HepG2 (cell line): ENCODE measurements around the gene INO80B. TPM values are rescaled to one million over a fixed set of nuclear protein-coding genes. Genes with fewer than 3 reads are reported as not detected.
A peak's percentile ranks its signal among the peaks of the same experiment; 100 is the strongest.

ENCODE experiments used
- AKNA ChIP-seq: sonication (generic); formaldehyde crosslinking; IDR thresholded peaks from 2 replicates; pipeline ENCODE4 v1.4.0; 2020; ENCODE audit warnings: missing genetic modification reagents, borderline replicate concordance
- ARHGAP35 ChIP-seq: sonication (generic); formaldehyde crosslinking; IDR thresholded peaks from 2 replicates; pipeline ENCODE4 v1.9.0; 2022; ENCODE audit warnings: mild to moderate bottlenecking, inconsistent platforms, moderate library complexity, missing genetic modification reagents, borderline replicate concordance
- ARID2 ChIP-seq: sonication (generic); formaldehyde crosslinking; IDR thresholded peaks from 2 replicates; pipeline ENCODE4 v1.8.1; 2022; ENCODE audit warnings: mild to moderate bottlenecking, missing genetic modification reagents, borderline replicate concordance
- ATF7 ChIP-seq, 2 experiments: fragments of 450-650 bp in 1 of 2; sonication (generic) in 1 of 2; formaldehyde crosslinking in 1 of 2; IDR thresholded peaks; 2 replicates each; pipeline versions ENCODE4 v1.4.0 to v1.6.1; 2016 to 2020; ENCODE audit warnings: antibody characterized with exemption in 1 of 2, mild to moderate bottlenecking in 1 of 2, missing genetic modification reagents in 1 of 2
- CBX1 ChIP-seq: IDR thresholded peaks from one replicate; pipeline ENCODE4 v1.6.1; 2016; ENCODE audit warnings: antibody characterized with exemption, low read depth
- EZH2 ChIP-seq: conservative IDR thresholded peaks from 2 replicates; pipeline ENCODE4 v1.6.1; 2012; ENCODE audit warnings: mild to moderate bottlenecking, low read depth, low read length, moderate library complexity
- HMG20B ChIP-seq: conservative IDR thresholded peaks from 2 replicates; pipeline ENCODE4 v1.6.1; 2016; ENCODE audit warnings: missing genetic modification reagents, missing compliant biosample characterization
- MAFG ChIP-seq: sonication (generic); formaldehyde crosslinking; IDR thresholded peaks from 2 replicates; pipeline ENCODE4 v1.5.1; 2020; ENCODE audit warnings: mild to moderate bottlenecking, missing genetic modification reagents
- MZF1 ChIP-seq: sonication (generic); formaldehyde crosslinking; IDR thresholded peaks from 2 replicates; pipeline ENCODE4 v1.8.1; 2023; ENCODE audit warnings: mild to moderate bottlenecking, missing genetic modification reagents, borderline replicate concordance
- PHF21A ChIP-seq: sonication (generic); formaldehyde crosslinking; IDR thresholded peaks from 2 replicates; pipeline ENCODE4 v1.5.0; 2020; ENCODE audit warnings: mild to moderate bottlenecking, missing genetic modification reagents
- SOX13 ChIP-seq, 3 experiments: fragments of 450-650 bp in 1 of 3; sonication (generic) in 1 of 3; formaldehyde crosslinking in 1 of 3; IDR thresholded peaks in 2 of 3; conservative IDR thresholded peaks in 1 of 3; 2 replicates each; pipeline versions ENCODE4 v1.5.0 to v1.6.1; 2016 to 2020; ENCODE audit warnings: antibody characterized with exemption in 1 of 3, mild to moderate bottlenecking in 1 of 3, missing compliant biosample characterization in 1 of 3, missing genetic modification reagents in 1 of 3, moderate library complexity in 1 of 3
- SRSF1 ChIP-seq: fragments of 200-400 bp; formaldehyde crosslinking; optimal IDR thresholded peaks from 2 replicates; pipeline ENCODE3; 2017; ENCODE audit warnings: mild to moderate bottlenecking, low read depth, low read length, moderate library complexity
- ZFP36L2 ChIP-seq: sonication (generic); formaldehyde crosslinking; IDR thresholded peaks from 2 replicates; pipeline ENCODE4 v1.4.0; 2020; ENCODE audit warnings: missing genetic modification reagents
- ZNF101 ChIP-seq: sonication (generic); formaldehyde crosslinking; IDR thresholded peaks from 2 replicates; pipeline ENCODE4 v1.4.0; 2020; ENCODE audit warnings: mild to moderate bottlenecking, low read depth, missing genetic modification reagents, borderline replicate concordance
- ZNF207 ChIP-seq: fragments of 450-650 bp; IDR thresholded peaks from 2 replicates; pipeline ENCODE4 v1.6.1; 2016; ENCODE audit warnings: antibody characterized with exemption, borderline replicate concordance
- ZNF263 ChIP-seq: sonication (generic); formaldehyde crosslinking; IDR thresholded peaks from 2 replicates; pipeline ENCODE4 v1.4.0; 2020; ENCODE audit warnings: missing genetic modification reagents
- ZNF501 ChIP-seq: sonication (generic); formaldehyde crosslinking; IDR thresholded peaks from 2 replicates; pipeline ENCODE4 v1.5.1; 2020; ENCODE audit warnings: mild to moderate bottlenecking, moderate library complexity, missing genetic modification reagents
- ZNF609 ChIP-seq: sonication (generic); formaldehyde crosslinking; IDR thresholded peaks from 2 replicates; pipeline ENCODE4 v1.4.0; 2020; ENCODE audit warnings: mild to moderate bottlenecking, missing genetic modification reagents, borderline replicate concordance
- ZNF616 ChIP-seq: sonication (generic); formaldehyde crosslinking; IDR thresholded peaks from 2 replicates; pipeline ENCODE4 v1.5.0; 2020; ENCODE audit warnings: low read depth, mild to moderate bottlenecking, missing genetic modification reagents
- ZSCAN21 ChIP-seq: sonication (generic); formaldehyde crosslinking; IDR thresholded peaks from 2 replicates; pipeline ENCODE4 v1.8.0; 2022; ENCODE audit warnings: mild to moderate bottlenecking, missing genetic modification reagents, moderate library complexity, borderline replicate concordance
- polyA plus RNA-seq, 8 experiments: library from polyadenylated mRNA; depleted of rRNA in 3 of 8; stranded (reverse) in 7 of 8; unstranded in 1 of 8; fragments of >200 nt; fragmentation: Illumina TruSeq in 4 of 8; extraction: Trizol in 4 of 8; gene quantifications; 2 replicates each; pipeline versions ENCODE4 v1.2.1 to v1.2.3, GENCODE V29; 2011 to 2016; ENCODE audit warnings: low read depth in 4 of 8, missing spikeins in 1 of 8, mixed read lengths in 1 of 8; ENCODE audit not compliant: insufficient read depth in 1 of 8
- total RNA-seq, 5 experiments: library from RNA; depleted of rRNA; stranded (reverse); fragments of >200 nt; fragmentation: Illumina TruSeq; extraction: Trizol; gene quantifications; 2 replicates each; pipeline ENCODE4 v1.2.3, GENCODE V29; 2016; ENCODE audit warnings: low read depth in 1 of 5

The INO80B gene
- total and polyA plus RNA-seq, 2 of the 13 experiments (the other 11 are each of a cell fraction or from before 2014, with no cell fraction given), result 6.2 to 14.5 TPM

GRCh38 chr2:74502147-74502719 is 47.3 kb downstream of the INO80B start (continued):
- TF ChIP-seq ZFP36L2 (CRISPR knock-in tag), result no peak
- no peak for TF ChIP-seq AKNA (CRISPR knock-in tag)
- no peak for TF ChIP-seq ARID2 (CRISPR knock-in tag)
- peak; percentile 94 for TF ChIP-seq ZNF263 (CRISPR knock-in tag)
- TF ChIP-seq MAFG, result no peak
- TF ChIP-seq CBX1, result no peak
- TF ChIP-seq PHF21A (CRISPR knock-in tag), result peak; percentile 80
- TF ChIP-seq SOX13 (IDR thresholded peaks at IDR 0.05), result no peak
- peak in 1 of 2 experiments; percentile 75; a peak in 2 of 4 replicates for TF ChIP-seq SOX13 (CRISPR knock-in tag; conservative IDR thresholded peaks at IDR 0.05 in 1 of 2, IDR thresholded peaks at IDR 0.05 in 1 of 2)
- no peak for TF ChIP-seq ATF7 (IDR thresholded peaks at IDR 0.05)
- no peak for TF ChIP-seq ATF7 (CRISPR knock-in tag; IDR thresholded peaks at IDR 0.05)
- no peak for TF ChIP-seq ZNF101 (CRISPR knock-in tag)
- TF ChIP-seq HMG20B (CRISPR knock-in tag), result peak; percentile 78
- TF ChIP-seq MZF1, result no peak
- TF ChIP-seq ZSCAN21 (CRISPR knock-in tag), result 0 out of 2 replicates have a peak, but pooled peaks have one; percentile 22
- TF ChIP-seq ZNF616 (CRISPR knock-in tag), result no peak
- TF ChIP-seq ZNF207, result no peak
- no peak; the same call in 1 of the 2 replicates for TF ChIP-seq ARHGAP35 (CRISPR knock-in tag)
- no peak for TF ChIP-seq SRSF1
- TF ChIP-seq ZNF609 (CRISPR knock-in tag), result peak; percentile 52; the same call in 1 of the 2 replicates
- TF ChIP-seq ZNF501 (CRISPR knock-in tag), result no peak
- TF ChIP-seq EZH2, result no peak
